RWPE1 (cell line): Measurements from ENCODE around the gene SMOC2.

Source experiments
- CTCF ChIA-PET: fragments of 350-600 bp; sonication (Branson Sonifier 250); formaldehyde crosslinking; extraction: SDS; loops from one replicate; lab custom pipeline; 2021; lab: Yijun Ruan, JAX
- POLR2A ChIA-PET: fragments of 400-600 bp; formaldehyde crosslinking; extraction: SDS; loops from one replicate; lab custom pipeline; 2020; ENCODE audit warnings: antibody characterized with exemption; ENCODE audit not compliant: low non-redundant PET; lab: Yijun Ruan, JAX
- DNase-seq: peaks from one replicate; pipeline ENCODE4 v3.0.0; 2012; ENCODE audit warnings: low spot score
- H3K27ac ChIP-seq: fragments of 450-650 bp; 2 replicates; pipeline ENCODE4 v1.5.1; 2017
- CTCF ChIP-seq: fragments of 450-650 bp; conservative IDR thresholded peaks from 2 replicates; pipeline ENCODE4 v1.5.1; 2017; ENCODE audit warnings: low read depth, mild to moderate bottlenecking

The SMOC2 gene

GRCh38 chr6:168717491-168717890 is 276.5 kb downstream of the SMOC2 start:
- CTCF ChIA-PET = no interaction called here
- no peak for TF ChIP-seq CTCF
- no peak for DNase-seq
- no peak overlapping the region for H3K27ac ChIP-seq
- POLR2A ChIA-PET = no interaction called here
